WTC11 (cell line): ENCODE measurements around the gene RPS15A. TPM values are rescaled to one million over a fixed set of nuclear protein-coding genes. Genes with fewer than 3 reads are reported as not detected.

Experiments used
- ATF1 ChIP-seq: sonication (generic); formaldehyde crosslinking; IDR thresholded peaks from 2 replicates; pipeline ENCODE4 v1.8.1; 2023; ENCODE audit warnings: mild to moderate bottlenecking, moderate library complexity, missing genetic modification reagents
- CBFB ChIP-seq: sonication (generic); formaldehyde crosslinking; IDR thresholded peaks from 2 replicates; pipeline ENCODE4 v1.8.1; 2022; ENCODE audit warnings: mild to moderate bottlenecking, low read depth, missing genetic modification reagents
- CREM ChIP-seq: sonication (generic); formaldehyde crosslinking; IDR thresholded peaks from 2 replicates; pipeline ENCODE4 v1.8.1; 2022; ENCODE audit warnings: mild to moderate bottlenecking, missing genetic modification reagents, moderate library complexity
- ETV6 ChIP-seq: sonication (generic); formaldehyde crosslinking; IDR thresholded peaks from 2 replicates; pipeline ENCODE4 v1.8.1; 2022; ENCODE audit warnings: mild to moderate bottlenecking, missing genetic modification reagents
- FOXP1 ChIP-seq: sonication (generic); formaldehyde crosslinking; IDR thresholded peaks from 2 replicates; pipeline ENCODE4 v1.8.0; 2022; ENCODE audit warnings: missing genetic modification reagents, mild to moderate bottlenecking, moderate library complexity, borderline replicate concordance
- GABPB1 ChIP-seq: sonication (generic); formaldehyde crosslinking; IDR thresholded peaks from 2 replicates; pipeline ENCODE4 v1.8.1; 2023; ENCODE audit warnings: mild to moderate bottlenecking, missing genetic modification reagents
- HMGA2 ChIP-seq: fragments of 250-450 bp; sonication (Bioruptor Pico); IDR thresholded peaks from 2 replicates; pipeline ENCODE4 v1.4.0; 2021; ENCODE audit warnings: mild to moderate bottlenecking, moderate library complexity
- HMGXB4 ChIP-seq: sonication (generic); formaldehyde crosslinking; IDR thresholded peaks from 2 replicates; pipeline ENCODE4 v1.8.1; 2023; ENCODE audit warnings: mild to moderate bottlenecking, moderate library complexity, missing genetic modification reagents
- IRF1 ChIP-seq: sonication (generic); formaldehyde crosslinking; IDR thresholded peaks from 2 replicates; pipeline ENCODE4 v1.8.0; 2023; ENCODE audit warnings: missing genetic modification reagents
- NFATC4 ChIP-seq: fragments of 250-450 bp; sonication (Bioruptor Pico); IDR thresholded peaks from 2 replicates; pipeline ENCODE4 v1.9.0; 2021; ENCODE audit warnings: mild to moderate bottlenecking
- RORB ChIP-seq: fragments of 250-450 bp; sonication (Bioruptor Pico); IDR thresholded peaks from 2 replicates; pipeline ENCODE4 v1.9.0; 2021; ENCODE audit warnings: mild to moderate bottlenecking
- SMAD3 ChIP-seq: sonication (generic); formaldehyde crosslinking; IDR thresholded peaks from 2 replicates; pipeline ENCODE4 v1.8.0; 2022; ENCODE audit warnings: missing genetic modification reagents, mild to moderate bottlenecking, borderline replicate concordance
- SP1 ChIP-seq: sonication (generic); formaldehyde crosslinking; conservative IDR thresholded peaks from 2 replicates; pipeline ENCODE4 v1.8.1; 2022; ENCODE audit warnings: missing genetic modification reagents
- ZNF121 ChIP-seq: sonication (generic); formaldehyde crosslinking; IDR thresholded peaks from 2 replicates; pipeline ENCODE4 v1.8.0; 2023; ENCODE audit warnings: missing genetic modification reagents
- ZNF532 ChIP-seq: fragments of 250-450 bp; sonication (Bioruptor Pico); IDR thresholded peaks from 2 replicates; pipeline ENCODE4 v1.9.0; 2021; ENCODE audit warnings: mild to moderate bottlenecking, borderline replicate concordance
- ZNF671 ChIP-seq: fragments of 250-450 bp; sonication (Bioruptor Pico); IDR thresholded peaks from 2 replicates; pipeline ENCODE4 v1.8.0; 2021; ENCODE audit warnings: mild to moderate bottlenecking
- total RNA-seq: library from RNA; stranded (reverse); gene quantifications from 3 replicates; pipeline ENCODE4 v1.2.3, GENCODE V29; 2021
- TF ChIP-seq, protein P1 (sequence below): sonication (generic); formaldehyde crosslinking; IDR thresholded peaks from 2 replicates; pipeline ENCODE4 v1.8.1; 2023; ENCODE audit warnings: mild to moderate bottlenecking, missing genetic modification reagents, moderate library complexity
- TF ChIP-seq, protein P2 (sequence below): fragments of 250-450 bp; sonication (Bioruptor Pico); IDR thresholded peaks from 2 replicates; pipeline ENCODE4 v1.9.0; 2021; ENCODE audit warnings: mild to moderate bottlenecking
- TF ChIP-seq, protein P3 (sequence below): sonication (generic); formaldehyde crosslinking; conservative IDR thresholded peaks from 2 replicates; pipeline ENCODE4 v1.8.1; 2023; ENCODE audit warnings: mild to moderate bottlenecking, low read depth, missing genetic modification reagents, moderate library complexity
- TF ChIP-seq, protein P4 (sequence below): sonication (generic); formaldehyde crosslinking; IDR thresholded peaks from 2 replicates; pipeline ENCODE4 v1.8.1; 2022; ENCODE audit warnings: mild to moderate bottlenecking, missing genetic modification reagents, moderate library complexity, borderline replicate concordance
- TF ChIP-seq, protein P5 (sequence below): sonication (generic); formaldehyde crosslinking; IDR thresholded peaks from 2 replicates; pipeline ENCODE4 v1.8.1; 2022; ENCODE audit warnings: missing genetic modification reagents, borderline replicate concordance
- TF ChIP-seq, protein P6 (sequence below): sonication (generic); formaldehyde crosslinking; IDR thresholded peaks from 2 replicates; pipeline ENCODE4 v1.8.1; 2023; ENCODE audit warnings: mild to moderate bottlenecking, missing genetic modification reagents

The RPS15A gene
- total RNA-seq, 1 experiment from 2014 or later: 1,612 TPM

GRCh38 chr16:18801145-18801972 lies 11.2 kb upstream of the RPS15A start, which contains the start of gene ARL6IP1 (continued):
- TF ChIP-seq SP1 (CRISPR knock-in tag) (peak; percentile 99), RORB (CRISPR knock-in tag) (peak; percentile 79; the same call in 1 of the 2 replicates), NFATC4 (CRISPR knock-in tag) (peak; percentile 93), HMGXB4 (CRISPR knock-in tag) (peak; percentile 73), ZNF121 (CRISPR knock-in tag) (no peak), ZNF532 (CRISPR knock-in tag) (peak; percentile 84), IRF1 (CRISPR knock-in tag) (0 out of 2 replicates have a peak, but pooled peaks have one; percentile 74), CBFB (CRISPR knock-in tag) (0 out of 2 replicates have a peak, but pooled peaks have one; percentile 59), CREM (peak; percentile 69; the same call in 1 of the 2 replicates), GABPB1 (peak; percentile 76), ETV6 (CRISPR knock-in tag) (peak; percentile 36; the same call in 1 of the 2 replicates), ZNF671 (CRISPR knock-in tag) (peak; percentile 81; the same call in 1 of the 2 replicates), FOXP1 (peak; percentile 95), SMAD3 (CRISPR knock-in tag) (no peak; the same call in 1 of the 2 replicates), ATF1 (no peak), HMGA2 (CRISPR knock-in tag) (no peak)
- TF ChIP-seq, protein P1, sequence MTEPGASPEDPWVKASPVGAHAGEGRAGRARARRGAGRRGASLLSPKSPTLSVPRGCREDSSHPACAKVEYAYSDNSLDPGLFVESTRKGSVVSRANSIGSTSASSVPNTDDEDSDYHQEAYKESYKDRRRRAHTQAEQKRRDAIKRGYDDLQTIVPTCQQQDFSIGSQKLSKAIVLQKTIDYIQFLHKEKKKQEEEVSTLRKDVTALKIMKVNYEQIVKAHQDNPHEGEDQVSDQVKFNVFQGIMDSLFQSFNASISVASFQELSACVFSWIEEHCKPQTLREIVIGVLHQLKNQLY (CRISPR knock-in tag): no peak
- TF ChIP-seq, protein P2, sequence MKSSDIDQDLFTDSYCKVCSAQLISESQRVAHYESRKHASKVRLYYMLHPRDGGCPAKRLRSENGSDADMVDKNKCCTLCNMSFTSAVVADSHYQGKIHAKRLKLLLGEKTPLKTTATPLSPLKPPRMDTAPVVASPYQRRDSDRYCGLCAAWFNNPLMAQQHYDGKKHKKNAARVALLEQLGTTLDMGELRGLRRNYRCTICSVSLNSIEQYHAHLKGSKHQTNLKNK (CRISPR knock-in tag): peak; percentile 71; the same call in 1 of the 2 replicates
- TF ChIP-seq, protein P3, sequence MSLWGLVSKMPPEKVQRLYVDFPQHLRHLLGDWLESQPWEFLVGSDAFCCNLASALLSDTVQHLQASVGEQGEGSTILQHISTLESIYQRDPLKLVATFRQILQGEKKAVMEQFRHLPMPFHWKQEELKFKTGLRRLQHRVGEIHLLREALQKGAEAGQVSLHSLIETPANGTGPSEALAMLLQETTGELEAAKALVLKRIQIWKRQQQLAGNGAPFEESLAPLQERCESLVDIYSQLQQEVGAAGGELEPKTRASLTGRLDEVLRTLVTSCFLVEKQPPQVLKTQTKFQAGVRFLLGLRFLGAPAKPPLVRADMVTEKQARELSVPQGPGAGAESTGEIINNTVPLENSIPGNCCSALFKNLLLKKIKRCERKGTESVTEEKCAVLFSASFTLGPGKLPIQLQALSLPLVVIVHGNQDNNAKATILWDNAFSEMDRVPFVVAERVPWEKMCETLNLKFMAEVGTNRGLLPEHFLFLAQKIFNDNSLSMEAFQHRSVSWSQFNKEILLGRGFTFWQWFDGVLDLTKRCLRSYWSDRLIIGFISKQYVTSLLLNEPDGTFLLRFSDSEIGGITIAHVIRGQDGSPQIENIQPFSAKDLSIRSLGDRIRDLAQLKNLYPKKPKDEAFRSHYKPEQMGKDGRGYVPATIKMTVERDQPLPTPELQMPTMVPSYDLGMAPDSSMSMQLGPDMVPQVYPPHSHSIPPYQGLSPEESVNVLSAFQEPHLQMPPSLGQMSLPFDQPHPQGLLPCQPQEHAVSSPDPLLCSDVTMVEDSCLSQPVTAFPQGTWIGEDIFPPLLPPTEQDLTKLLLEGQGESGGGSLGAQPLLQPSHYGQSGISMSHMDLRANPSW (CRISPR knock-in tag): no peak
- TF ChIP-seq, protein P4, sequence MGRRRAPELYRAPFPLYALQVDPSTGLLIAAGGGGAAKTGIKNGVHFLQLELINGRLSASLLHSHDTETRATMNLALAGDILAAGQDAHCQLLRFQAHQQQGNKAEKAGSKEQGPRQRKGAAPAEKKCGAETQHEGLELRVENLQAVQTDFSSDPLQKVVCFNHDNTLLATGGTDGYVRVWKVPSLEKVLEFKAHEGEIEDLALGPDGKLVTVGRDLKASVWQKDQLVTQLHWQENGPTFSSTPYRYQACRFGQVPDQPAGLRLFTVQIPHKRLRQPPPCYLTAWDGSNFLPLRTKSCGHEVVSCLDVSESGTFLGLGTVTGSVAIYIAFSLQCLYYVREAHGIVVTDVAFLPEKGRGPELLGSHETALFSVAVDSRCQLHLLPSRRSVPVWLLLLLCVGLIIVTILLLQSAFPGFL (CRISPR knock-in tag): 0 out of 2 replicates have a peak, but pooled peaks have one; percentile 4
- TF ChIP-seq, protein P5, sequence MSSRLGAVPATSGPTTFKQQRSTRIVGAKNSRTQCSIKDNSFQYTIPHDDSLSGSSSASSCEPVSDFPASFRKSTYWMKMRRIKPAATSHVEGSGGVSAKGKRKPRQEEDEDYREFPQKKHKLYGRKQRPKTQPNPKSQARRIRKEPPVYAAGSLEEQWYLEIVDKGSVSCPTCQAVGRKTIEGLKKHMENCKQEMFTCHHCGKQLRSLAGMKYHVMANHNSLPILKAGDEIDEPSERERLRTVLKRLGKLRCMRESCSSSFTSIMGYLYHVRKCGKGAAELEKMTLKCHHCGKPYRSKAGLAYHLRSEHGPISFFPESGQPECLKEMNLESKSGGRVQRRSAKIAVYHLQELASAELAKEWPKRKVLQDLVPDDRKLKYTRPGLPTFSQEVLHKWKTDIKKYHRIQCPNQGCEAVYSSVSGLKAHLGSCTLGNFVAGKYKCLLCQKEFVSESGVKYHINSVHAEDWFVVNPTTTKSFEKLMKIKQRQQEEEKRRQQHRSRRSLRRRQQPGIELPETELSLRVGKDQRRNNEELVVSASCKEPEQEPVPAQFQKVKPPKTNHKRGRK: 0 out of 2 replicates have a peak, but pooled peaks have one; percentile 18
- TF ChIP-seq, protein P6, sequence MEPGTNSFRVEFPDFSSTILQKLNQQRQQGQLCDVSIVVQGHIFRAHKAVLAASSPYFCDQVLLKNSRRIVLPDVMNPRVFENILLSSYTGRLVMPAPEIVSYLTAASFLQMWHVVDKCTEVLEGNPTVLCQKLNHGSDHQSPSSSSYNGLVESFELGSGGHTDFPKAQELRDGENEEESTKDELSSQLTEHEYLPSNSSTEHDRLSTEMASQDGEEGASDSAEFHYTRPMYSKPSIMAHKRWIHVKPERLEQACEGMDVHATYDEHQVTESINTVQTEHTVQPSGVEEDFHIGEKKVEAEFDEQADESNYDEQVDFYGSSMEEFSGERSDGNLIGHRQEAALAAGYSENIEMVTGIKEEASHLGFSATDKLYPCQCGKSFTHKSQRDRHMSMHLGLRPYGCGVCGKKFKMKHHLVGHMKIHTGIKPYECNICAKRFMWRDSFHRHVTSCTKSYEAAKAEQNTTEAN (CRISPR knock-in tag): peak; percentile 75; the same call in 1 of the 2 replicates
